Dendritic cell treated with granulocyte-macrophage colony-stimulating factor and Interleukin-4, amounts not matched to agents 40 ng/mL and 50 ng/mL, for 4 days (primary cell): ENCODE data around the gene CFAP97D1.

ENCODE experiments used
- H3K27ac Mint-ChIP-seq: one replicate; pipeline ENCODE4 v1.8.0; 2022; ENCODE audit warnings: mild to moderate bottlenecking, mixed read lengths
- H3K27me3 Mint-ChIP-seq: one replicate; pipeline ENCODE4 v1.8.0; 2022; ENCODE audit warnings: mild to moderate bottlenecking, mixed read lengths
- H3K36me3 Mint-ChIP-seq: one replicate; pipeline ENCODE4 v1.8.0; 2022; ENCODE audit warnings: low read depth, mixed read lengths
- H3K4me1 Mint-ChIP-seq: one replicate; pipeline ENCODE4 v1.8.0; 2022; ENCODE audit warnings: low read depth, mixed read lengths
- H3K4me3 Mint-ChIP-seq: one replicate; pipeline ENCODE4 v1.8.0; 2022; ENCODE audit warnings: mild to moderate bottlenecking, moderate library complexity, mixed read lengths
- H3K9me3 Mint-ChIP-seq: one replicate; pipeline ENCODE4 v1.8.0; 2022; ENCODE audit warnings: mixed read lengths
- intact Hi-C: fragments of 100-400 bp; cut with micrococcal nuclease; formaldehyde crosslinking; loops from one replicate; pipeline ENCODE4 v1.15.0; 2022

The CFAP97D1 gene

DNA sequence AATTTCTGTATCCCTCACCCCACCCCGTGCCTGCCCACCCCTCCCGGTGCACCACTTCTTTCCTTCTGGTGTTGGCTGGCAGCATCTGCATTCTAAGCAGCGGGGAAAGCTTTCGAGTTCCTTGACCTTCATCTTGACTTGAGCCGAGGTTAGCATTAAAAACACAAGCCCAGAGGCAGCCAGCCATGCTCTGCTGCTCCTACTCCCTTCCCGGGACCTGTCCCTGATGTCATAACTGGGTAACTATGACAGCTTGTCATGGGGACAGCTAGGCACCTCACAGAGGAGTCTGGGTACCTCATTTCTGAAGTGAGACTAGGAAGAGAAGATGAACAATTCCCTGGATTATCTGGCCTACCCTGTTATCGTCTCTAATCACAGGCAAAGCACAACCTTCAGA lies at the start of gene CFAP97D1:
TSS of gene CFAP97D1 (plus strand) at position 301 of the 400 bp plus-strand sequence. CDS start at position 329, 28 bp downstream.
- Mint-ChIP-seq H3K9me3 (no peaks in the 10 kb centered on the region), H3K4me1 (peaks cover 90% of the 10 kb centered on the region), H3K36me3 (peaks cover 32% of the 10 kb centered on the region), H3K4me3 (peak within 1 kb of the TSS; percentile 73), H3K27ac (peak within 1 kb of the TSS; percentile 92), H3K27me3 (peaks cover 4% of the 10 kb centered on the region)
- intact Hi-C loops: no loop called here

DNA sequence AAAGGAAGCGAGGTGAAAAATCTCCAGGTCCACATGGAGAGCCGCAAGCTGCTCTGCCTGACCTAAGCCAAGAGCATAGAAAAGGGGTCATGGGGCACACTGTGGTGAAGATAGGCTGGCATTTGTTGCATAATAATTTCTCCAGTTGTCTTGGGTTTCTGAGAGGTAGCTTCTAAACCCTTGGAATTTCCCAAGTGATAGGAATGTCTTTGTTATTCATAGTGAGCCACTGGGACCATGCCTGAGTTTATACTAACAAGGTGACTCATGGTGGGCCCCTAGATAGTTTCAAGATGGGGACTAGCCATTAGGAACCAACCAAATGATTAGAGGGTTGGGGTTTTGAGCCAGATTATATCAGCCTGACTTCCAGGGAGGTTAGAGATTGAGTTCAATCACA lies 47.3 kb upstream of the CFAP97D1 start:
- no peaks in the 10 kb centered on the region for H3K4me1 Mint-ChIP-seq

DNA sequence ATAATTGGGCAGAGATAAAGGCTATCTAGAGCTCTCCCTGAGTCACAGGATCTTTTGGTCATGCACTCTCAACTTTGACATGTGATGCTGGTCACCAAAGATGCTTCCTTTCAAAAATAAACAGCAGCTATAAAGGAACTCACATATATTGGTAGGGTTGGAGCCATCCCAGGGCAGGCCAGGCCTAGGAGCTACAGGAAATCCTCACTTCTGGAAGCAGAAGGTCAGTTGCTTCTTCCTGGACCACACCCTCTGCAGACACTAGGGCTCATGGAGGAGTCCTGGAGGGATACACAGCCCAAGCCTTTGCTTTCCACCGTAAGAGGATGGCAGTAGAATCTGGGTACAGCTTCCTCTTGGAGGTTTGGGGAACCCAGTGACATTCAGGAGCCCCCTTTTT lies 46.3 kb upstream of the CFAP97D1 start:
- H3K4me3 Mint-ChIP-seq: no peak overlapping the region
- no peaks in the 10 kb centered on the region for H3K9me3 Mint-ChIP-seq
- H3K27ac Mint-ChIP-seq: no peak overlapping the region
- H3K27me3 Mint-ChIP-seq: peaks cover 16% of the 10 kb centered on the region
- intact Hi-C loops: no loop called here
- H3K36me3 Mint-ChIP-seq: no peaks in the 10 kb centered on the region
- no peaks in the 10 kb centered on the region for H3K4me1 Mint-ChIP-seq

More for the DNA sequence above, 47.3 kb upstream of the CFAP97D1 start:
- no peak overlapping the region for H3K4me3 Mint-ChIP-seq
- H3K27me3 Mint-ChIP-seq: peaks cover 15% of the 10 kb centered on the region
- no peaks in the 10 kb centered on the region for H3K9me3 Mint-ChIP-seq
- intact Hi-C loops: no loop called here
- H3K27ac Mint-ChIP-seq: no peak overlapping the region
- no peaks in the 10 kb centered on the region for H3K36me3 Mint-ChIP-seq

DNA sequence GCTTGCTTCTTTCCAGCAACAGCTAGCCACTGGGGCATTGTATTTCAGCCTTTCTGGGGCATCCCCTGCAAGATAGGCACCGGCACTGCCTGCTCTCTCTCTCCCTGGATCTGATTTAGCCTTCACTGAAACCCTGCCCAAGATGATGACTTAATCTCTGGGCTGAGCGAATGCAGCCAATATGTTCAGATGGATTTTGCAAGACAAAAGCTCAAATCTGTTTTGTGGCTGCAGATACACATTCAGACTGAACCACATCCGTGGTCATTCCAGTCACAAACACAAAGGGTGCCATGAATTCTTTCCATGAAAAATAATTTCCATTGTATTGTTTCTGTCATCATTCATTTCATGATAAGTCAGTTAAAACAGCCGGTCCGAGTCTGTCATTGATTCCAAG lies 45.9 kb upstream of the CFAP97D1 start:
- Mint-ChIP-seq H3K27ac (no peak overlapping the region), H3K4me3 (no peak overlapping the region)
- intact Hi-C loops: no loop called here

DNA sequence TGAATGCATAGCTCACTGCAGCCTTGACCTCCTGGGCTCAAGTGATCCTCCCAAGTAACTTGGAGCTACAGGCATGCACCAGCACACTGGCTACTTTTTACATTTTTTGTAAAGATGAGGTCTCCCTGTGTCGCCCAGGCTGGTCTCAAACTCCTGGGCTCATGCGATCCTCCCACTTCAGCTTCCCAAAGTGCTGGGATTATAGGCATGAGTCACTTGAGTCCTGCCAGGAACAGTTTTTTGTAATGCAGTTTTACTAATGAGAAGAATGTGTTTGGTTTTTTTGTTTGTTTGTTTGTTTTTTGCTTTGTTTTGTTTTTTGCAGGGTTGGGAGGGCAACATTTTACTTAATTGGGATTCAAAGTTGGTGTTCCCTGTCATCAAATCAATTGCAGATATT lies 43.8 kb upstream of the CFAP97D1 start:
- Mint-ChIP-seq H3K9me3 (no peaks in the 10 kb centered on the region), H3K27me3 (peaks cover 18% of the 10 kb centered on the region), H3K4me3 (no peak overlapping the region), H3K27ac (no peak overlapping the region), H3K36me3 (no peaks in the 10 kb centered on the region), H3K4me1 (peaks cover 6% of the 10 kb centered on the region)
- intact Hi-C loops: no loop called here

More for the DNA sequence above, 45.9 kb upstream of the CFAP97D1 start:
- Mint-ChIP-seq H3K4me1 (no peaks in the 10 kb centered on the region), H3K36me3 (no peaks in the 10 kb centered on the region), H3K27me3 (peaks cover 16% of the 10 kb centered on the region), H3K9me3 (no peaks in the 10 kb centered on the region)

DNA sequence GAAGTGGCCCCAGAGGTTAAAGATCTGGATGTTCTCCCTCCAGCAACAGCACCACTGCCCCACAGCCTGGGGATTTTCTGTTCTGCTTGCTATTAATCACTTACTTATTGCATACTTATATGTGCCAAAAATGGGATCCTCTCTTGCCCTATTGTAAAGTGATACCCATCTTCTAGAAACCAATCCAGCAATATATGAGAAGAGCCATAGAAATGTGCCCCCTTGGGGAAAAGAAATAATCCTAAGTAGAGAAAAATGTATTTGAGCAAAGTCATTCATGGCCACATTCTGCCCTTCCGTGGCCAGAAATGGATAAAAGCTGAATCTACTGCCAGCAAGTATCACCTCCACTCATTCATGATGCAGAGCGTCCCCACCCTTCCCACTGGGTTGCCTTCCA lies 42.5 kb upstream of the CFAP97D1 start:
- H3K27me3 Mint-ChIP-seq: peaks cover 18% of the 10 kb centered on the region
- no peak overlapping the region for H3K27ac Mint-ChIP-seq
- intact Hi-C loops: no loop called here
- peaks cover 14% of the 10 kb centered on the region for H3K4me1 Mint-ChIP-seq
- no peak overlapping the region for H3K4me3 Mint-ChIP-seq
- peaks cover 8% of the 10 kb centered on the region for H3K9me3 Mint-ChIP-seq
- no peaks in the 10 kb centered on the region for H3K36me3 Mint-ChIP-seq

DNA sequence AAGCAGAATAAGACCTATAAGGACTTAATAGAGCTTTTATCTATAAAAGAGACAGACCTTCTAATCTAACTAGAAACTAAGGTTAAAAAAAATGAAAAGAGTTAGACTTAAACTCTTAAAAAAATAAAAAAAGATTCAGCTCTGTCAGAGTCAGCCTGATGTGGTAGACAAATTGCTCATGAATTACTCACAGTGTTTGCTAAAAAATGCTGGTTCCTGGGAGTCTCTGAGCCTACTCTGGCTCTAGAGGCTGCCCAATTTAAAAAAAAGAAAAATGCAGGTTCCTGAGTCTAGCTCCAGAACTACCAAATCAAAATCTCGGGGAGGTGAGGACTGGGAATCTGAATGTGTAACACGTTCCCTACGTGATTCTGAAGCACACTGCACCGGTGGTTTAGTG lies 39.7 kb upstream of the CFAP97D1 start:
- Mint-ChIP-seq H3K27me3 (peaks cover 29% of the 10 kb centered on the region), H3K36me3 (no peaks in the 10 kb centered on the region), H3K27ac (peak overlapping the region; percentile 5), H3K4me1 (peaks cover 31% of the 10 kb centered on the region), H3K9me3 (peaks cover 8% of the 10 kb centered on the region), H3K4me3 (no peak overlapping the region)
- intact Hi-C loops: no loop called here

DNA sequence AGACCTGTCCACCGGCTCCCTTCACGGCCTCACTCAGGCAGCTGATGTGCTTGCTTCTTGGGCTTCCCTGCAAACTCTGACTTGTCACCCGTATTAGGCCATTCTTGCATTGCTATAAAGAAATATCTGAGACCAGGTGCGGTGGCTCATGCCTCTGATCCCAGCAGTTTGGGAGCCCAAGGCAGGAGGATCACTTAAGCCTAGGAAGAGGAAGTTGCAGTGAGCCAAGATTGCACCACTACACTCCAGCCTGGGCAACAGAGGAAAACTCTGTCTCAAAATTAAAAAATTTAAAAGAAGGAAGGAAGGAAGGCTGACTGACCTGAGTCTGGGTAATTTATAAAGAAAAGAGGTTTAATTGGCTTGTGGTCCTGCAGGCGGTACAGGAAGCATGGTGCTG lies 38.6 kb upstream of the CFAP97D1 start:
- Mint-ChIP-seq H3K4me3 (no peak overlapping the region), H3K27ac (no peak overlapping the region), H3K27me3 (peaks cover 37% of the 10 kb centered on the region), H3K36me3 (no peaks in the 10 kb centered on the region), H3K4me1 (peaks cover 40% of the 10 kb centered on the region), H3K9me3 (peaks cover 8% of the 10 kb centered on the region)
- intact Hi-C loops: no loop called here

DNA sequence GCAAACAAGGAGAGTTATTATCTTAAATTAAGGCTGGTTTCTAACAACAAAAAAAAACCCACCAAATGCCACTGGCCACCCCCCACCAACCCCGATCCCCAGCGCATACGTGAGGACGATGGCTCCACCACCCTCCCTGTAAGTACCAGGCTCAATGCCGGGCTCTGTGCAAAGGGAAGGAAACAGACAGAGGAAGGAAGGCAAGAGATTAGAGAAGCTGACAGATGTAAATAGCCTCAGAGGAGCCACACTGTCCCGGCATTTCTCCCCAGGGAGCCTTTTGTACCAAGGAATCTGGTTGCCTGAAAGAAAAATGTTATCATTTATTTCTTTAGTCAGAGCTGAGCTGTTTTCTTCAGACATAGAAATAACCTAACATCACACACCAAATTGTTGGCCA lies 34.7 kb upstream of the CFAP97D1 start:
- H3K4me3 Mint-ChIP-seq: no peak overlapping the region
- no peak overlapping the region for H3K27ac Mint-ChIP-seq
- H3K4me1 Mint-ChIP-seq: peaks cover 53% of the 10 kb centered on the region
- H3K36me3 Mint-ChIP-seq: no peaks in the 10 kb centered on the region
- H3K27me3 Mint-ChIP-seq: peaks cover 50% of the 10 kb centered on the region
- intact Hi-C loops: no loop called here
- peaks cover 8% of the 10 kb centered on the region for H3K9me3 Mint-ChIP-seq

DNA sequence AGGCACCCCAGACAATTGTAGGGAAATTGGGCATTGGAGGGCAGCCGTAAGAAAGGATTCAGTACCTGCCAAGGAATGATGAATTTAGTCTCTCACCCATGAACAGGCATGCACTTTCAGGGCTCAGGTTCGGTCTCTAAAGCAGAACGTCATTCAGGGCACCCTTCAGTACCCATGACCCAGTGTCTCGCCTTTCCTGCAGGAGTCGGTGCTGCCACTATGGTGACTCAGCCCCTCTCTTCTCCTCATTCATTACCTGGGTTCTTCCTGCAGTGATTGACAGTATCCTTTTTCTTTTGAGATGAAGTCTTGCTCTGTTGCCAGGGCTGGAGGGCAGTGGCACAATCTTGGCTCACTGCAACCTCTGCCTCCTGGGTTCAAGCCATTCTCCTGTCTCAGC lies 30.1 kb upstream of the CFAP97D1 start:
- H3K4me3 Mint-ChIP-seq: no peak overlapping the region
- H3K4me1 Mint-ChIP-seq: peaks cover 40% of the 10 kb centered on the region
- H3K36me3 Mint-ChIP-seq: no peaks in the 10 kb centered on the region
- H3K27ac Mint-ChIP-seq: peak overlapping the region; percentile 11
- no peaks in the 10 kb centered on the region for H3K9me3 Mint-ChIP-seq
- intact Hi-C loops: no loop called here
- H3K27me3 Mint-ChIP-seq: peaks cover 73% of the 10 kb centered on the region

DNA sequence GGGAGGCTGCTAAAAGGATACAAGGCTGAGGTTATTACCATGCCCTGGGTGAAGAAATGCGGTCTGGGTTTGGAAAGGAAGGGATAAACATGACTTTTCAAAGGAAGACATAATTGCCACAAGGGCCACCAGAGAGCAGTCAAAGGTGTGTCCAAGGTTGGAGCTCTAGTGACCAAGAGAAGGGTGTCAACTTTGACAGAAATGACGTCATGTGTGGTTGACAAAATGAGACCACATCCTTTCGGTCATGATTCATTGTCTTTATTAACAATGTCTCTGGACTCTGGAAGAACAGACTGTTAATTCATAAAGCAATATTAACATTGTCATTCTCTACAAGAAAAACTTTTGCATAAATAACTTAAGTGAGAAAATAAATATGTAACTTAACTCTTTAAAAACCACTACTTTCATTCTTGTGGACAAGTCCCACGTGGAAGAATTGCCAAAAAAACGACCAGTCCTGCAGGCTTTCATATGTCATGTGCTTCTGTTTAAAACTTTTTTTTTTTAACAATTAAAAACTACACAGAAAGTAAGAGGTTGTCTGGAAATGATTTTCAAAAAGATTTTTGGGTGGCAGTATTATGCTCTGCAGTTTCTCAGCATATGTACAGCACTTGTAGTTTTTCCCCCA lies 26.6 kb upstream of the CFAP97D1 start:
- Mint-ChIP-seq H3K27ac (no peak overlapping the region), H3K4me3 (no peak overlapping the region), H3K27me3 (peaks cover 83% of the 10 kb centered on the region), H3K9me3 (no peaks in the 10 kb centered on the region), H3K4me1 (peaks cover 27% of the 10 kb centered on the region), H3K36me3 (no peaks in the 10 kb centered on the region)
- intact Hi-C loops: no loop called here

DNA sequence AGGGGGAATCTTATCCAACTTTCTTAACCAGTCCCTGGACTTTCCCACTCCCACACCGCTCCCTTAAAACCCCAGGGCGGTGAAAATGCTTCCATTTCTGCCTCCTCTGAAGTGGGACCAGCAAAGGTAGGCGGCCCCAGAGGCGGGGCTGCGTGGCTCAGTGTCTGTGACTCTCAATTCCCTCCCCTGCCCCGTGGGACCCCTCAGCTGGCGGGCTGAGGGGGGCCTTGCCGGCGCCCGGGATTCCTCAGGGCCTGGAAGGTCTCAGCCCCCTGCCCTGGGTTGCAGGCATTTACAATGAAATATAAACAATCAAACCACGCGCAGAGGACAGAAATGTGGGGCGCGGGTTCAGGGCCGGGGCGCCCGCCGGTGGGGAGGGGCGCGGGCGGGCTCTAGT lies 25.3 kb upstream of the CFAP97D1 start:
- no peaks in the 10 kb centered on the region for H3K9me3 Mint-ChIP-seq
- H3K27me3 Mint-ChIP-seq: peaks cover 87% of the 10 kb centered on the region
- H3K4me1 Mint-ChIP-seq: peaks cover 18% of the 10 kb centered on the region
- no peak overlapping the region for H3K4me3 Mint-ChIP-seq
- intact Hi-C loops: no loop called here
- no peaks in the 10 kb centered on the region for H3K36me3 Mint-ChIP-seq
- no peak overlapping the region for H3K27ac Mint-ChIP-seq

DNA sequence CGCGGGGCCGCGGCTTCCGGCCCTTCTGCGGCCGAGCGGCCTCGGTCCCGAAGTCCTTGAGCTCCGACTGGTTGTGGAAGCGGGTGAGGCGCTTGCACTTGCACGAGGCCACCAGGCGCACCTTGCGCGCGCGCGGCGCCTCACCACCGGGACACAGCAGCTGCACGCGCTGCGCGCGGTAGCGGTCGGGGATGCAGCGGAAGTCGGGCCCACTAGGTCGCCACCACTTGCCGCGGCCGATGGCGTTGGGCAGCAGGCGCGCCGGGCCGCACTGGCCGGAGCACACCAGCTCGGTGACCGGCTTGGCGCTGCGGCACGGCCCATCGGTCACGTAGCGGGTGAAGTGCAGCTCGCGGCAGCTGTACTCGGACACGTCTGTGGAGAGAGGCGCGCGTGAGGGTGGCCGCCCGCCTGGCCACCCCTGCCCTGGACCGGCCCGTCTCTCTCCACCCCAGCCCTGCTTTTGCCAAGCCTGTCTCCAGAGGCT lies 24.8 kb upstream of the CFAP97D1 start:
- Mint-ChIP-seq H3K27me3 (peaks cover 85% of the 10 kb centered on the region), H3K9me3 (no peaks in the 10 kb centered on the region), H3K27ac (no peak overlapping the region), H3K36me3 (no peaks in the 10 kb centered on the region), H3K4me3 (no peak overlapping the region), H3K4me1 (peaks cover 14% of the 10 kb centered on the region)
- intact Hi-C loops: no loop called here

DNA sequence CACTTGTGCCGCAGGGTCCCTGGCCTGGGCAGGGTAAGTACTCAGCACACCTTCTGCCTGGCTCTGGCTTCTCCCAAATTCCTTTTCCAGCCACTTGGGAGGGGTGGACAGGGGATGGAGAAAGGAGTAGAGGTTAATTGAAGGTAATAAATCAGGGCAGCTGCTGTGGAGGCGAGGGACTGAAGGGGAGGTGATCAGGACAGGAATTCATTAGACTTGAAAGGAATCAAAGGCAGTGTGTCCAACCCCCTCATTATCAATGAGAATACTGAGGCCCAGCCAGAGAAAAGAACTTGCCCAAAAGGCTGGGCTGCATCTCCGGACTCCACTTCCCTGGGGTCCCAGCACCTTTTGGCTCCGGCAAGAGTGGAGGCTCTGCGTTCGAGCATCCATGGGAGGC lies 24.0 kb upstream of the CFAP97D1 start:
- no peaks in the 10 kb centered on the region for H3K9me3 Mint-ChIP-seq
- no peak overlapping the region for H3K27ac Mint-ChIP-seq
- H3K36me3 Mint-ChIP-seq: no peaks in the 10 kb centered on the region
- H3K4me3 Mint-ChIP-seq: no peak overlapping the region
- peaks cover 10% of the 10 kb centered on the region for H3K4me1 Mint-ChIP-seq
- H3K27me3 Mint-ChIP-seq: peaks cover 79% of the 10 kb centered on the region
- intact Hi-C loops: no loop called here

DNA sequence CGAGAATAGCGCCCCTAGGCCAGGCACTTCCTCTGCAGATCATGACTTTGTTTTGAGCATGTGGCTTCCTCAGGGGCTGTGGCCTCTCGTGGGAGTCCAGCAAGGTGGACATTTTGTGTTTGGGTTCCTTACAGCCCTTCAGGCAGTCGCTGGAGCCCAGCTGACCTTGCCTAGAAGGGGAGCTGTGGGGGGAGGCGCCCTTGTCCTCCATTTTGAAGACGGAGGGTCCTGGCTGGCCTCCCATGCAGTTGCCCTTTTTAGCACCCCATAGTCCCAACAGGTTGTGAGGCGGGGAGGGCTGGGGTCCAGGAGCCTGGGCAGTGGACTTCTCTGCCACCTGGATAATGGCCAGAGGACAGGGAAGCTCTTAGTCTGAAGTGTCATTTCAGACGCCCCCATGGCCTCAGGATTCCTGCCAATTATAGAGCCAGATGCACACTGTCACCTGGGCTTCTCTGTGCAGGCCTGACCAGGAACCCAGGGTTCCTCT lies 23.0 kb upstream of the CFAP97D1 start:
- peaks cover 8% of the 10 kb centered on the region for H3K4me1 Mint-ChIP-seq
- H3K27ac Mint-ChIP-seq: no peak overlapping the region
- no peaks in the 10 kb centered on the region for H3K36me3 Mint-ChIP-seq
- intact Hi-C loops: no loop called here
- H3K27me3 Mint-ChIP-seq: peaks cover 70% of the 10 kb centered on the region
- H3K9me3 Mint-ChIP-seq: no peaks in the 10 kb centered on the region
- no peak overlapping the region for H3K4me3 Mint-ChIP-seq
